ENCODE measurements around the gene ACOT11.

DNA sequence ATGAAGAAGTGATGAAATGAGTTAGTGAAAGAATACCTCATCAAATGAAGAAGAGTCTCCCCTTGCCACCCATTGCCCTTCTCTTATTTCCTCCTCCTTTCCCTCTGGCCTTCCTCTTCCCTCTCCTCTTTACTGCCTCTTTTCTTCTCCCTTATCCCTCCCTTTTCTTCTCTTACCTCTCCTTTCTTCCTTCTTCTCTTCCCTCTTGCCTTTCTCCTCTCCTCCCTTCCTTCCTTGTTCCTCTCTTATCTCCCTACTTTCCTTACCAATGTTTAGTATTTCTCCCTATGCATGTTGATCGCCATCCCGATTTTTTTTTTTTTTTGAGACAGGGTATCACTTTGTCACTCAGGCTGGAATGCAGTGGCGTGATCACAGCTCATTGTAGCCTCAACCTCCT, 102.4 kb downstream of the ACOT11 start:
- TF ChIP-seq TAF1 (IDR thresholded peaks at IDR 0.05; ENCODE audit: borderline replicate concordance, insufficient read depth, low read length) (no peak), POLR2AphosphoS5 (IDR thresholded peaks at IDR 0.05; ENCODE audit: low read depth, low read length) (no peak), SIN3A (IDR thresholded peaks at IDR 0.05; ENCODE audit: borderline replicate concordance, insufficient read depth, low read length) (no peak)

Data from PFSK-1 (cell line).